OCI-LY7 (cell line): Measurements from ENCODE around the gene P3R3URF. TPM values are rescaled to one million over a fixed set of nuclear protein-coding genes. Genes with fewer than 3 reads are reported as not detected.
A peak's percentile ranks its signal among the peaks of the same experiment; 100 is the strongest.

ENCODE experiments used
- Bru-seq: library from RNA; stranded (reverse); fragments of 400-500 nt; gene quantifications from one replicate; lab custom pipeline; 2021; lab: Mats Ljungman, UMichigan
- BruChase-seq, 2 experiments: library from RNA; stranded (reverse); fragments of 400-500 nt; gene quantifications; one replicate each; lab custom pipeline; 2021; lab: Mats Ljungman, UMichigan
- BruUV-seq: library from RNA; stranded (reverse); fragments of 400-500 nt; replicated peaks from 2 replicates; lab custom pipeline; 2021; lab: Mats Ljungman, UMichigan
- CTCF ChIA-PET: fragments of 300-600 bp; sonication (Branson Sonifier 250); formaldehyde crosslinking; loops from one replicate; lab custom pipeline; 2022; ENCODE audit warnings: antibody characterized with exemption; ENCODE audit not compliant: unreplicated experiment; lab: Charles Lee
- POLR2A ChIA-PET: fragments of 300-600 bp; sonication (Branson Sonifier 250); formaldehyde crosslinking; loops from one replicate; lab custom pipeline; 2022; ENCODE audit warnings: antibody characterized with exemption; lab: Charles Lee
- DNase-seq: peaks from one replicate; pipeline ENCODE4 v3.0.0-alpha.2; 2015; ENCODE audit warnings: low spot score
- H2AFZ ChIP-seq: fragments of 200-600 bp; sonication (generic), shearing (Covaris generic); 2 replicates; pipeline ENCODE4 v1.6.1; 2014; ENCODE audit warnings: mild to moderate bottlenecking, antibody characterized with exemption, low read length, moderate library complexity
- H3K27ac ChIP-seq: fragments of 200-600 bp; sonication (generic); 2 replicates; pipeline ENCODE4 v1.5.1; 2014; ENCODE audit warnings: mixed run types, low read depth, mild to moderate bottlenecking, moderate library complexity, low read length, inconsistent platforms; ENCODE audit not compliant: poor library complexity, severe bottlenecking
- H3K36me3 ChIP-seq: fragments of 200-600 bp; sonication (generic); 2 replicates; pipeline ENCODE4 v1.6.1; 2014; ENCODE audit warnings: mild to moderate bottlenecking, antibody characterized with exemption, low read length, moderate library complexity, mixed read lengths; ENCODE audit not compliant: insufficient read depth
- H3K4me1 ChIP-seq: fragments of 200-600 bp; sonication (generic); 2 replicates; pipeline ENCODE4 v1.5.1; 2014; ENCODE audit warnings: mild to moderate bottlenecking, low read length; ENCODE audit not compliant: insufficient read depth, poor library complexity, severe bottlenecking
- H3K4me2 ChIP-seq: fragments of 200-600 bp; sonication (generic); 2 replicates; pipeline ENCODE4 v1.6.1; 2014; ENCODE audit warnings: mild to moderate bottlenecking, low read length
- H3K4me3 ChIP-seq: fragments of 200-600 bp; sonication (generic); 2 replicates; pipeline ENCODE4 v1.5.1; 2014; ENCODE audit warnings: mild to moderate bottlenecking, low read depth, low read length; ENCODE audit not compliant: poor library complexity, severe bottlenecking
- H3K79me2 ChIP-seq: fragments of 200-600 bp; sonication (generic); 2 replicates; pipeline ENCODE4 v1.6.1; 2016; ENCODE audit warnings: low read depth, mild to moderate bottlenecking, low read length, moderate library complexity, mixed read lengths; ENCODE audit not compliant: insufficient read depth
- H3K9me2 ChIP-seq: fragments of 200-600 bp; sonication (generic); 2 replicates; pipeline ENCODE4 v1.6.1; 2016; ENCODE audit warnings: mild to moderate bottlenecking, low read length, mixed read lengths; ENCODE audit not compliant: insufficient read depth
- H3K9me3 ChIP-seq: fragments of 200-600 bp; sonication (generic); 2 replicates; pipeline ENCODE4 v1.6.1; 2014; ENCODE audit warnings: mild to moderate bottlenecking, mixed run types, low read length, mixed read lengths
- H4K20me1 ChIP-seq: fragments of 200-600 bp; sonication (generic); 2 replicates; pipeline ENCODE4 v1.6.1; 2014; ENCODE audit warnings: mild to moderate bottlenecking, antibody characterized with exemption, low read length, moderate library complexity, mixed read lengths; ENCODE audit not compliant: insufficient read depth
- CTCF ChIP-seq: fragments of 200-600 bp; sonication (generic); conservative IDR thresholded peaks from 2 replicates; pipeline ENCODE4 v1.5.1; 2014; ENCODE audit warnings: mild to moderate bottlenecking, antibody characterized with exemption, low read length, moderate library complexity, mixed read lengths
- EZH2phosphoT487 ChIP-seq: fragments of 200-600 bp; sonication (generic); IDR thresholded peaks from 2 replicates; pipeline ENCODE4 v1.6.1; 2018; ENCODE audit warnings: low read depth, borderline replicate concordance, mild to moderate bottlenecking, mixed run types, antibody characterized with exemption, low read length, moderate library complexity, mixed read lengths
- intact Hi-C: fragments of 100-400 bp; cut with micrococcal nuclease; formaldehyde crosslinking; loops from one replicate; pipeline ENCODE4 v1.10.0; 2022; ENCODE audit not compliant: unreplicated experiment
- long read RNA-seq: library from polyadenylated mRNA; stranded (forward); transcript quantifications from one replicate; pipeline ENCODE4 v2.0.0, GENCODE V29; 2022
- total RNA-seq, 2 experiments: library from RNA; depleted of rRNA in 1 of 2; stranded (reverse); fragments of >200 nt in 1 of 2; shearing (Covaris generic) in 1 of 2; gene quantifications; 2 replicates each; pipeline ENCODE4 v1.2.3, GENCODE V29; 2014 to 2022

Gene P3R3URF
- total RNA-seq (2014; rRNA removed; shearing (Covaris generic)), result not detected in 2 replicates
- total RNA-seq (2022), result not detected in 2 replicates
- Bru-seq, nascent RNA, result not detected
- BruChase-seq, experiment 1, labeled RNA remaining after a 6-hour chase, result not detected
- not detected for BruChase-seq, experiment 2, labeled RNA remaining after a 2-hour chase
- long read RNA-seq, result 0 reads

GRCh38 chr1:46176211-46176865 lies at the start of gene P3R3URF:
TSS of gene P3R3URF (minus strand) at chr1:46176488. CDS start at chr1:46176471, 17 bp downstream.
- no peak for TF ChIP-seq EZH2phosphoT487
- TF ChIP-seq CTCF, result no peak
- no peak for DNase-seq
- H4K20me1 ChIP-seq, result no peaks in the 10 kb centered on the region
- H2AFZ ChIP-seq, result peak within 1 kb of the TSS; percentile 26; the same call in 1 of the 2 replicates
- no peak within 1 kb of the TSS for H3K4me3 ChIP-seq
- peaks cover 58% of the 10 kb centered on the region for H3K4me1 ChIP-seq
- H3K79me2 ChIP-seq, result no peaks in the 10 kb centered on the region
- no peaks in the 10 kb centered on the region for H3K9me2 ChIP-seq
- H3K9me3 ChIP-seq, result no peaks in the 10 kb centered on the region
- BruUV-seq, result no TSS peak
- no peaks in the 10 kb centered on the region for H3K36me3 ChIP-seq
- intact Hi-C loops, result no loop called here
- CTCF ChIA-PET, result interaction anchor here (0.6 to 1.4 kb wide), 2 partner anchors 47 to 176 kb away, joined by 3 to 10 read pairs; no protein-coding TSS in a partner anchor
- H3K4me2 ChIP-seq, result no peak within 1 kb of the TSS
- POLR2A ChIA-PET, result interaction anchor here (0.7 to 1.6 kb wide), 3 partner anchors 9 to 164 kb away, joined by 3 to 5 read pairs (median 3); no protein-coding TSS in a partner anchor
- H3K27ac ChIP-seq, result no peak within 1 kb of the TSS

GRCh38 chr1:46224966-46225365 lies 48.7 kb upstream of the P3R3URF start:
- Histone ChIP-seq H3K9me2 (no peaks in the 10 kb centered on the region), H3K4me2 (no peak overlapping the region), H2AFZ (no peak overlapping the region), H3K4me3 (no peak overlapping the region), H3K27ac (no peak overlapping the region), H3K4me1 (peaks cover 18% of the 10 kb centered on the region), H4K20me1 (no peaks in the 10 kb centered on the region), H3K9me3 (no peaks in the 10 kb centered on the region), H3K79me2 (no peaks in the 10 kb centered on the region), H3K36me3 (no peaks in the 10 kb centered on the region)
- no peak for DNase-seq
- intact Hi-C loops, result loop anchor here (10.0 kb wide), 1 partner anchor 610 kb away; no protein-coding TSS in a partner anchor
- TF ChIP-seq CTCF (no peak), EZH2phosphoT487 (no peak)
- ChIA-PET CTCF (interaction anchor here (0.8 to 1.9 kb wide), 3 partner anchors 20 to 44 kb away, joined by 3 to 10 read pairs (median 7); no protein-coding TSS in a partner anchor), POLR2A (interaction anchor here (0.6 to 1.6 kb wide), 4 partner anchors 8 to 182 kb away, joined by 3 to 6 read pairs (median 3); no protein-coding TSS in a partner anchor)
- no TSS peak for BruUV-seq
